Measurements from ENCODE around the gene NEK7. TPM values are rescaled to one million over a fixed set of nuclear protein-coding genes. Genes with fewer than 3 reads are reported as not detected.

NEK7 gene
- total and polyA plus RNA-seq, 9 of the 15 experiments (the other 6 are each of a cell fraction or from before 2014, with no cell fraction given), result 8.5 to 37.3 (median 27.7) TPM

DNA sequence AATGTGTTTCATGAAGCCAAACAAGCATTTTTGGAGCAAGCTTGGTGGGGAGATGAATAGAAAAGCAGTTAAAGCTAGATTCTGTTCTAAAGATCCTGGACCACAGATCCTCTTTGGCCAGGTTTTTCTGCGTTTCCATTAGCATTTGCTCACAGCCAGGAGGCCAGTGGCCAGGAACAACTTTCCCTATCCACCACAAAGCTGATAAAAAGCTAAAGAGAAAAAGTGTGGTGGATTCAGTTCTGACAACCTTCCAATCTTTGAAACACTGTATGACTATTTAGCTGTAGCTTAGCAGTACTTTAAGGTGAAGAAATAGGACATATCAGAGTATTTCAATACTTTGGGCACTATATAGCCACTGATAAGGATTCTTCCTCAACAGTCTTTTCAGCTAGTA is 3.0 kb upstream of the NEK7 start:
- Histone ChIP-seq H3K4me3 (no peak overlapping the region), H3K9me3 (replicated peaks; ENCODE audit: control insufficient read depth, insufficient read depth, low read depth, low read length) (no peaks in the 10 kb centered on the region), H3K4me2 (ENCODE audit: insufficient read depth, low read length) (no peak overlapping the region), H3K4me1 (replicated peaks in 1 of 2; ENCODE audit: control insufficient read depth in 2 of 2, insufficient read depth in 2 of 2, low read length in 2 of 2) (peaks cover 9% of the 10 kb centered on the region in 2 experiments; a peak in 2 of 5 replicates), H3K27me3 (ENCODE audit: control insufficient read depth in 2 of 2, insufficient read depth in 2 of 2, low read length in 2 of 2) (no peaks in the 10 kb centered on the region), H3K9me1 (ENCODE audit: control insufficient read depth, insufficient read depth, low read length) (no peaks in the 10 kb centered on the region), H3K9ac (ENCODE audit: insufficient read depth in 1 of 2, low read depth in 2 of 2, low read length in 2 of 2) (no peak overlapping the region), H2AFZ (ENCODE audit: low read depth, low read length) (peak overlapping the region; percentile 5; the same call in 1 of the 2 replicates), H3K27ac (ENCODE audit: extremely low read depth, low read depth, low read length) (no peak overlapping the region), H3K79me2 (ENCODE audit: control insufficient read depth, insufficient read depth, low read length) (peaks cover 19% of the 10 kb centered on the region), H4K20me1 (replicated peaks; ENCODE audit: control insufficient read depth, insufficient read depth, low read length) (no peaks in the 10 kb centered on the region), H3K36me3 (ENCODE audit: control insufficient read depth, insufficient read depth, low read length) (no peaks in the 10 kb centered on the region)
- CTCF ChIA-PET (ENCODE audit: low intra/inter-chr PET ratio), result interaction anchor here (0.5 kb wide), 1 partner anchor 539 kb away, joined by 3 read pairs; no protein-coding TSS in a partner anchor
- WGBS (ENCODE audit: insufficient coverage, low coverage, missing lambda C conversion rate), result 6% methylated on average over 1 of the region's 1 CpG
- no peak for DNase-seq (ENCODE audit: extremely low read depth in 1 of 4, low spot score in 3 of 4)
- intact Hi-C loops (cut with micrococcal nuclease) (no loop called here), in situ Hi-C loops (cut with MboI) (no loop called here)
- ATAC-seq, result no peak
- TF ChIP-seq TAF9B (IDR thresholded peaks at IDR 0.05; ENCODE audit: partially characterized antibody) (no peak), ZNF75A (CRISPR knock-in tag; IDR thresholded peaks at IDR 0.05) (no peak), ZNF444 (CRISPR knock-in tag; IDR thresholded peaks at IDR 0.05) (no peak), STAG1 (CRISPR knock-in tag; IDR thresholded peaks at IDR 0.05; ENCODE audit: borderline replicate concordance) (no peak), KDM1A (IDR thresholded peaks at IDR 0.05) (no peak), SRSF1 (IDR thresholded peaks at IDR 0.05; ENCODE audit: low read depth, low read length) (no peak), RHOXF2B (CRISPR knock-in tag; conservative IDR thresholded peaks at IDR 0.05) (no peak), DACH1 (IDR thresholded peaks at IDR 0.05; ENCODE audit: partially characterized antibody) (no peak)
- TF ChIP-seq, protein P1, sequence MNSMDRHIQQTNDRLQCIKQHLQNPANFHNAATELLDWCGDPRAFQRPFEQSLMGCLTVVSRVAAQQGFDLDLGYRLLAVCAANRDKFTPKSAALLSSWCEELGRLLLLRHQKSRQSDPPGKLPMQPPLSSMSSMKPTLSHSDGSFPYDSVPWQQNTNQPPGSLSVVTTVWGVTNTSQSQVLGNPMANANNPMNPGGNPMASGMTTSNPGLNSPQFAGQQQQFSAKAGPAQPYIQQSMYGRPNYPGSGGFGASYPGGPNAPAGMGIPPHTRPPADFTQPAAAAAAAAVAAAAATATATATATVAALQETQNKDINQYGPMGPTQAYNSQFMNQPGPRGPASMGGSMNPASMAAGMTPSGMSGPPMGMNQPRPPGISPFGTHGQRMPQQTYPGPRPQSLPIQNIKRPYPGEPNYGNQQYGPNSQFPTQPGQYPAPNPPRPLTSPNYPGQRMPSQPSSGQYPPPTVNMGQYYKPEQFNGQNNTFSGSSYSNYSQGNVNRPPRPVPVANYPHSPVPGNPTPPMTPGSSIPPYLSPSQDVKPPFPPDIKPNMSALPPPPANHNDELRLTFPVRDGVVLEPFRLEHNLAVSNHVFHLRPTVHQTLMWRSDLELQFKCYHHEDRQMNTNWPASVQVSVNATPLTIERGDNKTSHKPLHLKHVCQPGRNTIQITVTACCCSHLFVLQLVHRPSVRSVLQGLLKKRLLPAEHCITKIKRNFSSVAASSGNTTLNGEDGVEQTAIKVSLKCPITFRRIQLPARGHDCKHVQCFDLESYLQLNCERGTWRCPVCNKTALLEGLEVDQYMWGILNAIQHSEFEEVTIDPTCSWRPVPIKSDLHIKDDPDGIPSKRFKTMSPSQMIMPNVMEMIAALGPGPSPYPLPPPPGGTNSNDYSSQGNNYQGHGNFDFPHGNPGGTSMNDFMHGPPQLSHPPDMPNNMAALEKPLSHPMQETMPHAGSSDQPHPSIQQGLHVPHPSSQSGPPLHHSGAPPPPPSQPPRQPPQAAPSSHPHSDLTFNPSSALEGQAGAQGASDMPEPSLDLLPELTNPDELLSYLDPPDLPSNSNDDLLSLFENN (IDR thresholded peaks at IDR 0.05; ENCODE audit: low read depth in 2 of 2, low read length in 2 of 2), result no peak
- POLR2A ChIA-PET, result interaction anchor here (0.6 to 1.3 kb wide), 4 partner anchors 17 to 1057 kb away, joined by 3 to 4 read pairs (median 3); no protein-coding TSS in a partner anchor
- FAIRE-seq, result no peak
- BruUV-seq (replicated peaks), result no TSS peak
